Hindlimb muscle (tissue), 1 donor: ENCODE results near the gene CLEC16A. TPM values are rescaled to one million over a fixed set of nuclear protein-coding genes. Genes with fewer than 3 reads are reported as not detected.
"Not testable (repeated sequence)": the region's sequence is repeated elsewhere in the genome, so short reads cannot be mapped to it uniquely, and the experiment has no call there.

Experiments used
- DNase-seq: peaks from one replicate; pipeline ENCODE4 v3.0.0-alpha.2; 2013
- polyA plus RNA-seq: library from polyadenylated mRNA; unstranded; fragments of 120-200 nt; gene quantifications from one replicate; pipeline ENCODE4 v1.2.1, GENCODE V29; 2013; ENCODE audit not compliant: insufficient read length

Gene CLEC16A
- polyA plus RNA-seq, 1 donor: 19.1 TPM

DNA sequence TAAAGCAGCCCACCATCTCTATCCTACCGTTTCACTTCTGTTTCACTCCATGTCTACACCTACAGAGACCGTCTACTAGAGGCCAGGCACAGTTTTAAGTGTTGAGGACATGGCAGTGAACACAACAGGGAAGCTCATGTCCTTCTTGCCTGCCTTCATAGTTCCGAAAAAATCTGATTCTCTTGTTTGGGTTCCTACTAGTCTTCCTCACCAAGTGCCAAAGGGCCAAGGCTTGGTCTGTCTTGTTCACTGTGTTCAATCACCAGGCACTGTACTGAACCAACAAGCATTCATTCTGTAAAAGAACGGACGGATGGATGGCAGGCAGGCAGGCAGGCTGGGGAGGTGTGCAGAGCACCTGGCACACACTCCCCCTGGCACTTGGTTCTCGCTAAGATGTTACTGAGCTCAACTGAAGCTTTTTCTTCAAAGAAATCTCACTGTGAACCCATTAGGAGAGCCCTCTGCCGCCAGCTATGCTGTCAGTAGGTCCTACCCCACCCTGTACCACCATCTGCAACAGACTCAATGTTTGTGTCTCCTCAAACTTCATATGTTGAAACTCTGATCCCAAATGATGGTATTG lies 4.6 kb upstream of the CLEC16A start:
- DNase-seq: no peak

DNA sequence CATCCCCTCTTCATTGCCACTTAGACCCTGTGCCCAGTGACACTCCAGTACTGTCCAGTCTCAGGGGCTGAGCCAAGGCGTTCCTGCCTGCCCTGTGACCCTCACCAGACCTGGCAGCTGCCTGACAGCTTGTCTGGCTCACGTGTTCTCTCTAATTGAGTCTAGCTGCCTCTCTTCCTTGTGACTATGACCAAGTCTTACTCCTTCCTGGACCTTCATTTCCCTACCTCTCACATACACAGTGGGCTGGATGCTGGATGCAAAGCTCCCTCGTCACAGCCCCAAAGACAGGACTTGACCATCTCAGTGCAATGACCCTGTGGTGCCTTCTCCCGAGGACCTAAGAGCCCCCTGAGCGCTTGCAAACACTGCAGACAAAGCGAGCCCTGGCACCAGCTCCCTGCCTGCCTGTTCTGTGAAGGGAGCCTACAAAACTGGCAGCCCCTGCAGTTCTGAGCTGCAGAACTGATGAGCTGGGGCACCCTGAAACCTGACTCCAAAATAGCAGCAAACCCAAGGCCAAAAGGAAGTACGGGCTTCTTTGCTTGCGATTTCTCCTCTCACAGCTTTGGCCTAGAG lies 3.8 kb upstream of the CLEC16A start:
- DNase-seq: no peak

DNA sequence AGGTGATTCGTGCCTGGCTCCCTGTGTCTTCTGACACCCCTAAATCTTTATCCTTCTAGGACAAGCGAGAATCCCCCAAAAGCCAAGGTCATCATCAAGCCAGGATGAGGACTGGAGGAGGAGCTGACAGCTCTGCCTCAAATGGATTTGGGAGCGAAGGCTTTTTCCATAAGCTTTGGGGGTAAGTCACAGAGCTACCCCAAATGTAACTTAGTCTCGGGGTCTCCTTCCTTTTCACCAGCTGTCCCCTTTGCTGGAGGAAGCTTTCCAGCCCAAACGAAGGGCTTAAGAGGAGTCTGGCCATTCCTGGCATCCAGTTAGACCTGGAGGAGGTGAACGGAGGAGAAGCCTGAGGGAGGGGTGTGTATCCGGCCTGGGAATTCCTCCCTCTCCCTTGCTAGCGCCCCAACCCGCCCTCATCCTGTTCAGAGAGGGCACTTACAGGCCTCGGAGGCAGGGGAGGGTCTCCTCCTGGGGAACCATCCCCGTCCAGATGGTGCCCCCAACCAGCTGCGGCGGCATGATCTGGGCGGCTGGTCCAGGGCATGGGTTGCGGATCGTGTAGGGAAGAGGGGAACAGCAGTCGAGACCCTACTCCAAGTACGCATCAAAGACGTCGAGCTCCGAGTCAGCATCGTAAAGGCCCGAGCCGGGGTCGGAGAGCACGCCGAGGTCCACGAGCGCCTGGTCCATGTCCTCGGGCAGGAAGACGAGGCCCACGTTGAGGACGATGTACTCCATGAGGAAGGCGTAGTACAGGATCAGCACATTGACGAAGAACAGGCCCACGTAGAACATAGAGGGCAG lies 3.0 kb upstream of the CLEC16A start:
- DNase-seq: no peak

DNA sequence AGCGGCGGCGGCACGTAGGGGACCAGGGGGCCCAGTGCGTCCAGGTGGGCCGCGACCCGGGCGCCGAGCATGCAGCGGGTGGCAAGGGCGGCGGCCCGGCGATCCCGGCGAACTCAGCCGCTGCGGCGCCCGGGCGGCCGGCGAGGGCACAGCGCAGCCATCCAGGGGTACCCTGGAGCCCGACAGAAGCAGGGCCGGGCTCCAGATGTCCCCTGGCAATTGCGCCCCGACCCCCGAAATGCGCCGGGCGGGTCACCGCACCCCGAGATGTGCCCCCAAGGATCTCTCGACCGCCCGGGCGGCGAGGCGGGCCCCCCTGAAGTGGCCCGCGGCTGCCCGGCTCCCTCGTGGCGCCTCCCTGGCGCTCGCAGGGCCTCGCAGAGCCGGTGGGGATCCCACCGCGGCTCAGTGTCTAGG lies 2.4 kb upstream of the CLEC16A start:
- not testable (repeated sequence) for DNase-seq

DNA sequence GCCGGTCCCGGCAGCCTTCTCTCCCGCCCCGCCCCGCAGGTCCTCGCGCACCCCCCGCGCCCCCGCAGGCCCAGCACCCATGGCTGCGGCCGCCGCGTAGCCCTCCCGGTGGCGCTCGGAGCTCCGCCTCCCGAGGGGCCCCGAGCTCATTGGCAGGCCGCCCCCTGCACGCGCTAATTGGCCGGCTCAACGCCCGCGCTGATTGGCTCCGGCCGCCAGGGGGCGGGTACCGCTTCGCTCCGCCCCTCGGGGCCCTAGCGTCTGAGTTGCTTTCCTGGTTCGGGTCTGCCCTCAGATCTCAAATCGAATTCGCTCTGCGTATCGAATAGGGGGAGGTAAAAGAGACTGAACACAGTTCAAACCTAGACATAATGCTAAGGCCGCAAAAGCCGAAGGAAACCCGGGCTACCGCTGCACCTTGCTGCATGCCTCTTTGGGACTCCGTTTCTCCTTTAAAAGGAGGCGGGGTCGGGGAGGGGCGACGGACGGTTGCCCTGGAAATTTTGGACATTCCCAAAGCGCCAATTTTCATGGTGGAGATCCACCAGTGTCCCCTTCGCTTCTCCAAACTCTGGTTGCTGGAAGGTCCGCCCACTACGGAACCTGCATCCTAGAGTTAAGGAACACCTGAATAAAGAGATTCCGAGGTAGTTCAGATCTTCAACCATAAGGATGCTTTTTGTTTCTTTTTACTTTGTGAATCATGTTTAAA lies 1.9 kb upstream of the CLEC16A start, which contains the start of gene DEXI:
Gene DEXI (minus strand): TSS at position 117 of the 712 bp plus-strand sequence. CDS start 463 bp downstream, outside the sequence.
- peak; percentile 93 for DNase-seq

DNA sequence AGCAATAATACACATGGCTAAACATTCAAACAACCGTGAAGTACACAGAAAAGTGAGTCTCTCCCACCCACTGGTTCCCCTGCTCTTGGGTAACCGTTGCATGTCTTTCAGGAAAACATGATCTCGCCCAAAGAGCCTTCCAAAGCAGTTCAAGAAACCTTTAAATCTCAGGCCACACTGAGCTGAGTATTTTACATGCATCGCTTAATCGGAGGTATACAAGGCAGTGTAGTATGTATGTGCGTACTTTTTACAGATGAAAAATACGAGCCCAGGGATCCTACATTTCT lies 1.4 kb upstream of the CLEC16A start:
- no peak for DNase-seq

DNA sequence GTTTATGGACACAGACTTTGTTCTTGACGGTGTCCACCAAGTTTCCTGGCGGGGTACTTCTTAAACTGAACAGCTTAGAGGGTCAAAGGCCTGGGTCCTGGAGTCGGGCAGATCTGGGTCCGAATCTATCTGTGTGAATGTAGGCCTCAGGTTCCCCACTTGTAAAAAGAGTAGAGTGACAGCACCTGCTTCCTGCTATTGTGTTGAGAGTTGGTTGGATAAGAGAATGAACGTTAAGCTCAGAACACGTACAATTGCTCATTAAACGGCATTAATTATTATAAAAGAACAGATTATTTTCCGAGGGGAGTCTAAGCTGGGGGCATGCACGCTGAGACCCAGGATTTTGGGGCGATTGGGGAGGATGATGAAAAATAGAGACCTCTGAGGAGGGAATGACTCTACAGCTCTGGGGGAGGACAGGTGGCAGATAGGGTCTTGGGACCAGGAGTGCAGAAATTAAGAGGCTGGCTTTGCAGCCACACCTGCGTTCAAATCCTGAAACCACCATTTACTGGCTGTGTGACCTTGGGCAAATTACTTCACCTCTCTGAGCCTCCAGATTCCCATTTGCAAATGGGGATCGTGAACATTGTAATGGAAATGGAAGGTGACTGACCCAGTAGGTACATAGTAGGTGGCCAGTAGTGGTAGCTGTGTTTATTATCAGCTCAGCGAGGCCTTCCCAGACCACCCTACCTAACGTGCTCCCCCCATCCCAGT lies 862 bp downstream of the CLEC16A start:
- no peak for DNase-seq

DNA sequence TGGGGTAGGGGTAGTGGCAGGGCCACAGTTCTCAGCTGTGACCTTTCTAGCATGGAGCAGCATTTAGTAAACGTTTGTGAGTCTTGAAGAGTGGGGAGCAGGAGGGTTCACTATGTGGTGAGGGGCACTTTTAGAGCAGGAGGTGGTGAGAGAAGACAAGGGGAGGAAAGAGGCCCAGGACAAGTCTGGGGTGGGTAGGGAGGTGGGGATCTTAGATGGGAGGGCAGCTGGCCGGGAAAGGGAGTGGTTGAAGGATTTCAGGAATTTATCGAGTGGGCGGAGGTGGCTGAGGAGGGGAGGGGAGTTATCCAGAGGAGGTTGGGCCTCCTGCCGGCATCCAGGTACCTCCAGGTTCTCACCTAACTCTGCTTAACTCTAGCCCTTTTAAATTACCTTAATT lies 1.9 kb downstream of the CLEC16A start:
- no peak for DNase-seq

DNA sequence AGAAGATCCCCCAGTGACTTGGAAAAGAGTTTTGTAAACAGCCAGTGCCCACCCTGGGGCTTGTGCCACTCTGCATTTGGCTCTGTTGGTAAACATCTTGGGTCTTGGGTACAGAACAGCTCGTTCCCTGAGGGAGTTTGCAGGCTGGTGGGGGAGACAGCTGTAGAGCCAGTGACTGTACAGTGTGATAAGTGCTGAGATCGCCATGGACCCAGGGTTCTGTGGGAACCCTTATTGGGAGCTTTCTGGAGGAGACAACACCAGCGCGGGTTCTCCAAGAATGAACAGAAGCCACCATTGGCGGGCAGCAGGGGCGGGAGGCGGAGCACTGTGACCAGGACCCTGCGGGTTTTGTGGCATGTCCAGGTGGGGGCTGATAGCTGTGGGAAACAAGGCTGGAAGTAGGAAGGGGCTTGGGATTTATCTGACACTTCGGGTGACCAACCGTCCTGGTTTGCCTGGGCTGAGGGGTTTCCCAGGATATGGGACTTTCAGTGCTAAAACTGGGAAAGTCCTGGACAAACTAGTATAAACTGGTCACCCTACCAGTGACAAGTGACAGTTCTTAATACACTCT lies 2.9 kb downstream of the CLEC16A start:
- DNase-seq: no peak

DNA sequence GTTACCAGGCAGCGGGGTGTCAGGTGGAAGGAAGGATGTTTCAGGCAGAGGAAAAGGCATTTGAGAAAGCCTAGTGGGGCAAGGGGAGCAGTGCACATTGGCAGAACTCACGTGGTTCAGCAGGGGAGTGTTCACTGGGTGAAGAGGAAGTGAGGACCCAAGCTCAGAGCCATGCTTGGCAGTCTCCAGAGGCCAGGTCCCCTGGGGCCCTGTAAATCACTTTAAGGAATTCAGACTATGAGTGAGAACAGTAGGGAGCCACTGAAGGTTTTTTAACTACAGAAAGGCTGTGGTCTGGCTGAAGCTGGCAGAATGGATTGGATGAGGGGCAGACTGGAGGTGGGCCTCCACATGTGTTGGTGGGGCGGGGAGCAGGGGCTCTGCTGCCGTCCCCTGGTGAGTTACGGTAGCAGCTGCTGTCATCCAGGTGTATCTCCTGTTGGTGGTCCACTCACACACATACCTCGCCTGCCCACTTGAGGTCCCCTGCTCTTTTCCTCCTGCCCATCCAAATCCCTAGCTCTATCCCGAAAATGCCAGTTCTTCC lies 5.1 kb downstream of the CLEC16A start:
- no peak for DNase-seq

DNA sequence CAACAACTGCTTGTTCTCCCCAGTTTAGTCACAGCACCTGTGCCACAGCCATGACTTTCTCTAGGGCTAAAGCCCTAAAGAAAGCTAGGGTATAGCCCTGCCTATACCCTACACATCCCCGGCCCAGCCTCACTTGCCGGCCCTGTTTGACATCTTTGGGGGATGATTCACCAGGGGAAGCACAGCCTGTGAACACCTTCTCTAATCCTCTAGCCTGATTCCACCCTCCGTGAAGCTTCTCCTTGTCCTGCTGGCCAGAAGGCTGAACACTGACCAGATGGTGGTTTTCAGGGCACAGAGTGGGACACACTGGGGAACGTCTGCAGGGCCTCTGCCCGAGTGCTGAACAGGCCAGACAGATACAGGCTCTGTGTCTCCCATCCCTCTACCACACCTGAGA lies 6.0 kb downstream of the CLEC16A start:
- no peak for DNase-seq

DNA sequence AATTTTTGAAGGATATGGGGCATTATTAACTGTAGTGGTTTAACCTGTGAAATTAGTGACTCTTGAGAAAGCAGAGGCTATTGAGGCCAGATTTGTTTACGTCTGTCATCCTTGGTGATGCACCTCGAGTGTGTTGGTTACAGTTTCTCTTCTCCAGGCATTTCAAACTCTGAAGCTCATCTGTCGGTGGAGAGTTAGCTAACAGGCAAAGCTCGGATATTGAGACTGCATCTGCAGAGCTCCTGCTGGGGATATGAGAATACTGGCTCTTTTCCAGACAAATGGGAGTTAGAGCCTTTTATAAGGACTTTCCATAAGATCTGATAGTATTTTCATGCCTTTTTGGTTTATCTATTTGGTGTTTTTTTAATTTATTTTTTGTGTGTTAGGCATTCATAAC lies 6.7 kb downstream of the CLEC16A start:
- DNase-seq: no peak

DNA sequence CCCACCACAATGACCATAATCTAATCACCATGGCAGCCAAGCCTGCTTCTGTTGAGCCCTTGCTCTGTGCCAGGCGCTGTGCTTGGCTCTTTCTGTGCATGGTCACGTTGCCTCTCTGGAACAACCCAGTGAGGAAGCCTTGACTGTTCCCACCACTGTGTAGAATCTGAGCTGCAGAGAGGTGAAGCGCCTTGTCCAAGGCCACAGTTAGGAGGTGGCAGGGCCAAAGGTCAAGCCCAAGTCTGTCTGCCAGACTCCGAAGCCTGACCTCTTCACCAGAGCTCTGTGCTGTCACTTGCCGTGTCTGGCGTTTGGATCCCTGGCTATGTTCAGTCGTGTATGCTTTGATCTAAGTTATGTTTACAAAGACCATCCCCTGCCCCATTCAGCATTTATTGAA lies 10.5 kb downstream of the CLEC16A start:
- DNase-seq: no peak

DNA sequence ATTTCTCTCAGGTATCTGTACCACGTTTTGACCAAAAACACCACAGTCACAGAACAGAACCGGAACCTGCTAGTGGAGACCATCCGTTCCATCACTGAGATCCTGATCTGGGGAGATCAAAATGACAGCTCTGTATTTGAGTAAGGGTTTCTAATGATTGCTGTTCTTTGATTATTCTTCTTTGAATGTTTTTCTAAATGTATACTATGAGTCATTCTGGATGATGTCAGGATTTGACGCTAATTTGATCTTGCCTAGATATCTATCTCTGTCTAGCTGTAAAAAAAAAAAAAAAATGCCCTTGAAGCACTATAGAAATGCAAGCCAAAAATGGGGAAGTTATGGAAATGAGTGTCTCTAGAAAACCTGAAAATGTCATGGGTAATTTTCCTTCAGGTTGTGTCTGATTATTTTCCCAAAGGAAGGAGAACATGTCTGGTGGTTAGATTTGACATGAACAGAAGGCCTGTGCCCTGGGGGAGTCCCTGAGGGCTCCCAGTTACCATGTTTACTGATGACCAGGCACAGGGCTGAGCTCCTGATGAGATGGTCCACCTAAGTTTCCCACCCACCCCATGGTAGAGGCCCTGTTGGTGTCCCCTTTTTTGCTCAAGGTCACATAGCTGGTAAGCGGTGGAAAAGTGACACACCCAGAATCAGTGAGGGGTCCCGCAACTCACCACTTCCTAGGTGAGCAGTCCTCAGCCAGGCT lies 13.6 kb downstream of the CLEC16A start:
- DNase-seq: no peak

DNA sequence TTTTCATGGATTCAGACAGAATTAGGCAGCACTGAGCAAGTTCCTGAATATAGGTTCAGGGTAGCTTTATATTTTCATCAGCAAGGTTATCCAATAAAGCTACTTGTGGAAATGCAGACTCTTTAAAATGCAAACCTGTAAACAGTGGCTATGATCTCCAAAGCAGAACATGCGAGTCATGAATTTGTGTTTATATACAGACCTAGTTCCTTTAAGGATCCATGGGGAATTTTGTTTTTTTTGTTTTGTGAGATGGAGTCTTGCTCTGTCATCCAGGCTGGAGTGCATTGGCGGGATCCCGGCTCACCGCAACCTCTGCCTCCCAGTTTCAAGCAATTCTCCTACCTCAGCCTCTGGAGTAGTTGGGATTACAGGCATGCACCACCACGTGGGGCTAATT lies 14.8 kb downstream of the CLEC16A start:
- no peak for DNase-seq

DNA sequence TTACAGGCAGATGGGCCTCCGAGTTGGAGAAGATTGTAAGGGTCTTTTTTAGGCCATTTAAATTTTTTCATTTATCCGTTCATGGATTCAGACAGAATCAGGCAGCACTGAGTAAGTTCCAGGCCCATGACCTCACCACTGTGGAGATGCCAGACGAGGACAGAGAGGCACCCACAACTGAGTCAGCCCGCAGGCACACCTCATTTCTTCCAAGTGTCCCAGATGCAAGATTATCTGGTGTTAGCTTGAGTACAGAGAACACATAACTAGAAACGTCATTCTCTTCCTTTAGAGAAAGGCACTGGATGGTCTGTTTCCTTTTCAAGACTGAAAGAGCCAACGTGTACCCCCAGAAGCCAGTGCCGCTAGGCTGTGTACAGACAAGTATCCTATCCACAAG lies 16.9 kb downstream of the CLEC16A start:
- DNase-seq: no peak

DNA sequence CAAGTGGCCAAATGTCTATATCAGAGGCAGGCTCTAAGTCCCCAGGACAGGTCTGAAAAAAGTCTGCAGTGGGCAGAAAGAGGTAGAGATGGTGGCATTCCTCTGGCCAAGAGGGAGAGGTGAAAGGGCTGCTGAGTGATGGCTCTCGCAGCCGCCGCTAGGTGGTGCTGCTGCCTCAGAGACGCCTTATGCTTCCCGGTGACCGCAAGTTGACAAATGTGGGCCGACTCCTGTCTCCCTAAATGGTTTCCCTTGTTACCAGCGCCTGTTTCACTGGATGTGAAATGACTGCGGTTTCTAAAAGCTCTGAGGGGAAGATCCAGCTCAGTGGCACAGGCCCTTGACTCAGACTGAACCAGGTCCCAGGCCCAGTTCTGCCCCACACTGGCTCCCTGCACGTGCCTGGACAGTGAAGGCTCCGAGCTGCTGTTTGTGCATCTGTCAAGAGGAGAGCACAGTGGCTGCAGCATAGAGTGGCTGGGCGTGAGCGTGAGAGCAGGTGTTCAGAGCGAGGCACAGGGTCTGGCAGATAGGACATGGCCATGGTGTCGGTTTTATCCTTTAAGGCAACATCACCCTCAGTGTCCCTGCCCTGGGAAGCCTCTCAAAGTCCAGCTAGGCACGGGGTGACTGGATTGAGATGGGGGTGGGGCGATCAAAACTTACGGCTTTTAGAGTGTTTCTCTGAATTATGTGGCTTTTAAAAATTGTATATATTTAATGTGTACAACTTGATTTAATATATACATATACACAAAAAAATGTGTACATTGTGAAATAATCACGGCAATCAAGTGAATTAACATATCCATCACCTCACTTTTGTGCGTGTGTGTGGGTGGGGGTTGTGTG lies 19.9 kb downstream of the CLEC16A start:
- DNase-seq: peak; percentile 83

DNA sequence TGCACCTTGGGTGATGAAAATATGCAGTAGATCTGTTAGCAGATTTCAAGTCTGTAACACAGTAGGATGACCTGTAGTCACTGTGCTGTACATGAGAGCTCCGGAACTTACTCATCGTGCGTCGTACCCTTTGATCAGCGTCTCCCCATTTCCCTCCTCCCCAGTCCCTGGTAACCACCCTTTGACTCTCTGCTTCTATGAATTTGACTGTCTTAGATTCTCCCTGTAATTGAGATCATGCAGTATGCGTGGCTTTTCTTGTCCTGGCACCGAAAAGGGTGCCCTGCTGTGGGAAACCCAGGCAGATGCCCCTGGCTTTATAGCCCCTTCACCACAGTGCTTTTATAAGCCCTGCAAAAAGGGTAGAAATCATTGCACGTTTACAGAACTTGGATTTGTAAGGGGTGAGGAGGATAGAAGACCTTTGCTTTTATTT lies 20.5 kb downstream of the CLEC16A start:
- DNase-seq: no peak

DNA sequence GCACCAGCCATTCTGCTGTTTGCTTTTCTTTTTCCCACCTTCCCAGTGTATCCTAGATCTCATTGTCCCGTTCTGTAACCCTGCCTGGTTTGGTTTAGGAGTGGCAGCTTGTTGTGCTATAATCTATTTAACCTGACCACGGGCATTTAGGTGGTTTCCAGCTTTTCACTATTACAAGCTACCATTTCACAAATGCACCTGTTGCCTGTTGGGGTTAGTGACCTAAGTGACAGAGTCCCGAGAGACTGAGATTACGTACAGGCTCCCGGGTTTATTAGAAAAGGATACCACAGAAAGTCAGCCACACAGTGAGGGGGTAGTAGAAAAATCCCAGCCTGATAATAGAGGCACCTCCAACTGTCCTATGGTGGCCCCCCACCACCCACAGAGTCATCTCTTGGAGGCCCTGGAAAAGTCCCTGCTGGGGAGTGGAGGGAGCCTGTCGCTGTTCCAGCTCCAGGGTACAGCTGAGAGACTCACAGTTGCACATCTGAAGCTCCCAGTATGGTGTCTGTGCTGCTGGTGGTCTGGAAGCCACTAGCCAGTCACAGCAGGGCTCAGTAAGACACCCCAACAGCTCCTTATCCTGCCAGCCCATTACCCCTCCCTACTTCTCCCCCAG lies 21.2 kb downstream of the CLEC16A start:
- DNase-seq: no peak

DNA sequence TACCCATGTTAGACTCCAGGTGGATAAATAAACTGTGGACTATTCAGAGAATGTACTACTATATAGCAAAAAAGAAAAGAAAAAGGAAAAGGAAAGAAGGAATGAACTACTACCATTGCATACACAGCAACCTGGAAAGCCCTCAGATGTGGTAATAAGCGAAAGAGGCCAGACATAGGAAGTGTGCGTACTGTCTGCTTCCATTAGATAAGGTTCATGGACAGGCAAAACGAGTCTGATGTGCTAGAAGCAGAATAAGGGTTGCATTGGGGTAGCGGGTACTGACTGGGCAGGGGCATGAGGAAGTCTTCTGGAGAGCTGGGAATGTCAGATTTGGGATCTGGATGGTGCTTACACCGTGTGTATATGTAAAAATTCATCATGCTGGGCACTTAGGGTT lies 21.8 kb downstream of the CLEC16A start:
- no peak for DNase-seq
